Right atrium auricular region (tissue), 2 donors: Measurements from ENCODE around the gene ETS1. TPM values are rescaled to one million over a fixed set of nuclear protein-coding genes. Genes with fewer than 3 reads are reported as not detected.

Experiments
- DNase-seq: peaks from one replicate; pipeline ENCODE4 v3.0.0-alpha.2; 2019; ENCODE audit warnings: low spot score
- H3K27ac ChIP-seq, 2 donors: fragments of 200-600 bp; sonication (generic); 1 replicate in 1 of 2; 2 replicates in 1 of 2; pipeline ENCODE4 v1.5.1; 2016 to 2019
- H3K27me3 ChIP-seq, 2 donors: fragments of 200-600 bp; sonication (generic); one replicate each; pipeline versions ENCODE4 v1.5.1 to v1.6.0; 2017 to 2019
- H3K36me3 ChIP-seq: fragments of 200-600 bp; sonication (generic); one replicate; pipeline ENCODE4 v1.5.1; 2016
- H3K4me1 ChIP-seq, 2 donors: fragments of 200-600 bp; sonication (generic); one replicate each; pipeline versions ENCODE4 v1.5.1 to v1.6.0; 2017 to 2019
- H3K4me3 ChIP-seq, 2 donors: fragments of 200-600 bp; sonication (generic); 1 replicate in 1 of 2; 2 replicates in 1 of 2; pipeline ENCODE4 v1.5.1; 2017 to 2019; ENCODE audit warnings: mild to moderate bottlenecking in 1 of 2, moderate library complexity in 1 of 2
- H3K9me3 ChIP-seq, 2 donors: fragments of 200-600 bp; sonication (generic); one replicate each; pipeline ENCODE4 v1.5.1; 2019
- CTCF ChIP-seq, 2 donors: fragments of 200-600 bp; sonication (generic); IDR thresholded peaks; one replicate each; pipeline ENCODE4 v1.5.1; 2019; ENCODE audit warnings: antibody characterized with exemption in 2 of 2
- total RNA-seq, 2 donors: library from RNA; depleted of rRNA; stranded (reverse); fragments of >200 nt; gene quantifications; one replicate each; pipeline ENCODE4 v1.1.0, GENCODE V29; 2016

The ETS1 gene
- total RNA-seq, 2 donors from 2014 or later = 37.9 to 46.6 TPM

GRCh38 chr11:128517451-128518230 is 69.7 kb downstream of the ETS1 start:
- Histone ChIP-seq H3K4me1 (peaks cover 0 to 81% of the 10 kb centered on the region in 2 donors), H3K27ac (peak overlapping the region; percentile 95 to 96), H3K27me3 (no peaks in the 10 kb centered on the region), H3K4me3 (peak overlapping the region; percentile 64 to 77), H3K9me3 (no peaks in the 10 kb centered on the region), H3K36me3 (peaks cover 14% of the 10 kb centered on the region)
- TF ChIP-seq CTCF (IDR thresholded peaks at IDR 0.05) = no peak
- DNase-seq = no peak

- Histone ChIP-seq H3K4me1 (peaks cover 0 to 87% of the 10 kb centered on the region in 2 donors), H3K27ac (peak overlapping the region; percentile 40 to 95)
- DNase-seq = no peak
These were observed 70.5 kb downstream of the ETS1 start for GRCh38 chr11:128516886-128517285.

GRCh38 chr11:128515826-128516778 is 71.3 kb downstream of the ETS1 start:
- peaks cover 16% of the 10 kb centered on the region for H3K36me3 ChIP-seq
- peak overlapping the region in 1 of 2 donors; percentile 77 for H3K4me3 ChIP-seq
- H3K9me3 ChIP-seq = no peaks in the 10 kb centered on the region
- peak overlapping the region in 1 of 2 donors; percentile 95 for H3K27ac ChIP-seq
- DNase-seq = no peak
- no peak for TF ChIP-seq CTCF (IDR thresholded peaks at IDR 0.05)
- H3K27me3 ChIP-seq = no peaks in the 10 kb centered on the region
- H3K4me1 ChIP-seq = peaks cover 0 to 87% of the 10 kb centered on the region in 2 donors

More at GRCh38 chr11:128516886-128517285, 70.5 kb downstream of the ETS1 start:
- no peaks in the 10 kb centered on the region for H3K9me3 ChIP-seq
- TF ChIP-seq CTCF (IDR thresholded peaks at IDR 0.05) = no peak
- H3K4me3 ChIP-seq = peak overlapping the region in 1 of 2 donors; percentile 77
- no peaks in the 10 kb centered on the region for H3K27me3 ChIP-seq
- H3K36me3 ChIP-seq = peaks cover 16% of the 10 kb centered on the region

GRCh38 chr11:128515086-128515485 is 72.3 kb downstream of the ETS1 start:
- H3K4me3 ChIP-seq = no peak overlapping the region

More at GRCh38 chr11:128515086-128515485, 72.3 kb downstream of the ETS1 start:
- DNase-seq = no peak
- Histone ChIP-seq H3K27ac (no peak overlapping the region), H3K4me1 (peaks cover 0 to 87% of the 10 kb centered on the region in 2 donors), H3K36me3 (peaks cover 16% of the 10 kb centered on the region), H3K9me3 (no peaks in the 10 kb centered on the region), H3K27me3 (no peaks in the 10 kb centered on the region)
- no peak for TF ChIP-seq CTCF (IDR thresholded peaks at IDR 0.05)
